ENCODE results near the gene RABGAP1L. TPM values are rescaled to one million over a fixed set of nuclear protein-coding genes. Genes with fewer than 3 reads are reported as not detected.
"Not testable (repeated sequence)": the region's sequence is repeated elsewhere in the genome, so short reads cannot be mapped to it uniquely, and the experiment has no call there.

Gene RABGAP1L
- total RNA-seq, 2 donors from 2014 or later, result 53.4 to 101 TPM

DNA sequence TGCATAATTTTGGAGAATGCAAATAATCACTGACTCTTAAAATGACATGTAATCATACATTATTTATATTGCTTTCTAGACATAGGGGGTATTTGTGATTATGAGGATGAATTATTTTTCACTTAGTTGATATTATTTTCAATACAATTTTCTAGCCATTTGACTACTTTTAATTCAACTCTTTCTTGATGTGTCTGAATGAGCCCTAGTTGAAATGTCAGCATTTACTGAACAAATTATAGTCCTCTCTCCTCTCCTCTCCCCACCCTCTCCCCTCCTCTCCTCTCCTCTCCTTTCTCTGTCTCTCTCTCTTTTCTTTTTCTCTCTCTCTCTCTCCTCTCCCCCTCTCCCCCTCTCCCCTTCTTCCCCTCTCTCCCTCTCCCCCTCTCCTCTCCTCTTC lies 483.1 kb downstream of the RABGAP1L start:
- Mint-ChIP-seq H3K4me3 (no peak overlapping the region), H3K27me3 (no peaks in the 10 kb centered on the region), H3K4me1 (ENCODE audit: low read depth in 2 of 2) (peaks cover 16 to 17% of the 10 kb centered on the region in 2 donors), H3K9me3 (no peaks in the 10 kb centered on the region), H3K36me3 (peaks cover 8% of the 10 kb centered on the region), H3K27ac (no peak overlapping the region)
- DNase-seq (ENCODE audit: low spot score), result no peak
- ATAC-seq, result no peak

DNA sequence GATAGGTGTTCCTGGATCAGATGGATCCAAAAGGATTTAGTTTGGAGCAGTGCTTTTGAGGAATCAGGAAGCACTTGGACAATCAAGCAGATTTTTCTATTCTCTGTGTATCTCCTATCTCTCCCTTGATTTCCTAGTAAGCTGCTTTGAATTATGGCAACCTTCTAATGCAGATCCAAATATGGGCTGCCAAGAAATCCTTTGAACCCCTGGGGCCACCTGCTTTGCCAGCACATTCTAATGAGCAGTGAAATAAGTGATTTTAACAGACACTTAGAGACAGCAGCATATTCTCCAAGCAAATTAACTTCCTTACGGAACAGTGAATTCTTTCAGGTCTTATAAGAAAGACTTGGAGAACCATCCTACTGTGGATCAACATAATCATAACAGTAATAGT lies 483.9 kb downstream of the RABGAP1L start:
- H3K36me3 Mint-ChIP-seq, result no peaks in the 10 kb centered on the region

DNA sequence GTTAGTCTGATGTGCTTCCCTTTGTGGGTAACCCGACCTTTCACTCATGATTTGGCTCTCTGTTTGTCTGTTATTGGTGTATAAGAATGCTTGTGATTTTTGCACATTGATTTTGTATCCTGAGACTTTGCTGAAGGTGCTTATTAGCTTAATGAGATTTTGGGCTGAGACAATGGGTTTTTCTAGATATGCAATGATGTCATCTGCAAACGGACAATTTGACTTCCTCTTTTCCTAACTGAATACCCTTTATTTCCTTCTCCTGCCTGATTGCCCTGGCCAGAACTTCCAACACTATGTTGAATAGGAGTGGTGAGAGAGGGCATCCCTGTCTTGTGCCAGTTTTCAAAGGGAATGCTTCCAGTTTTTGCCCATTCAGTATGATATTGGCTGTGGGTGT lies 490.3 kb downstream of the RABGAP1L start:
- not testable (repeated sequence) for H3K9me3 Mint-ChIP-seq; H3K27me3 Mint-ChIP-seq; H3K4me3 Mint-ChIP-seq; DNase-seq (ENCODE audit: low spot score); H3K36me3 Mint-ChIP-seq; ATAC-seq; H3K27ac Mint-ChIP-seq
- H3K4me1 Mint-ChIP-seq (ENCODE audit: low read depth in 2 of 2), result peaks cover 29 to 30% of the 10 kb centered on the region in 2 donors

More for the DNA sequence above, 483.9 kb downstream of the RABGAP1L start:
- H3K27ac Mint-ChIP-seq, result no peak overlapping the region
- peaks cover 2% of the 10 kb centered on the region for H3K9me3 Mint-ChIP-seq
- H3K4me1 Mint-ChIP-seq (ENCODE audit: low read depth in 2 of 2), result peaks cover 21 to 22% of the 10 kb centered on the region in 2 donors
- DNase-seq (ENCODE audit: low spot score) (no peak), ATAC-seq (no peak)
- H3K4me3 Mint-ChIP-seq, result no peak overlapping the region
- no peaks in the 10 kb centered on the region for H3K27me3 Mint-ChIP-seq

- no peak overlapping the region for H3K27ac Mint-ChIP-seq
- DNase-seq (ENCODE audit: low spot score) (no peak), ATAC-seq (no peak)
- peaks cover 13 to 27% of the 10 kb centered on the region in 2 donors for H3K4me1 Mint-ChIP-seq (ENCODE audit: low read depth in 2 of 2)
- H3K36me3 Mint-ChIP-seq, result peaks cover 5% of the 10 kb centered on the region
- H3K4me3 Mint-ChIP-seq, result no peak overlapping the region
- H3K27me3 Mint-ChIP-seq, result no peaks in the 10 kb centered on the region
- peaks cover 2% of the 10 kb centered on the region for H3K9me3 Mint-ChIP-seq
Observed at GRCh38 chr1:174652569-174653280, 493.4 kb downstream of the RABGAP1L start.

GRCh38 chr1:174654560-174654959 lies 495.2 kb downstream of the RABGAP1L start:
- Mint-ChIP-seq H3K27me3 (no peaks in the 10 kb centered on the region), H3K4me3 (no peak overlapping the region), H3K27ac (no peak overlapping the region), H3K9me3 (no peaks in the 10 kb centered on the region), H3K36me3 (peaks cover 10% of the 10 kb centered on the region), H3K4me1 (ENCODE audit: low read depth in 2 of 2) (peaks cover 5 to 12% of the 10 kb centered on the region in 2 donors)
- ATAC-seq, result no peak
- no peak for DNase-seq (ENCODE audit: low spot score)

DNA sequence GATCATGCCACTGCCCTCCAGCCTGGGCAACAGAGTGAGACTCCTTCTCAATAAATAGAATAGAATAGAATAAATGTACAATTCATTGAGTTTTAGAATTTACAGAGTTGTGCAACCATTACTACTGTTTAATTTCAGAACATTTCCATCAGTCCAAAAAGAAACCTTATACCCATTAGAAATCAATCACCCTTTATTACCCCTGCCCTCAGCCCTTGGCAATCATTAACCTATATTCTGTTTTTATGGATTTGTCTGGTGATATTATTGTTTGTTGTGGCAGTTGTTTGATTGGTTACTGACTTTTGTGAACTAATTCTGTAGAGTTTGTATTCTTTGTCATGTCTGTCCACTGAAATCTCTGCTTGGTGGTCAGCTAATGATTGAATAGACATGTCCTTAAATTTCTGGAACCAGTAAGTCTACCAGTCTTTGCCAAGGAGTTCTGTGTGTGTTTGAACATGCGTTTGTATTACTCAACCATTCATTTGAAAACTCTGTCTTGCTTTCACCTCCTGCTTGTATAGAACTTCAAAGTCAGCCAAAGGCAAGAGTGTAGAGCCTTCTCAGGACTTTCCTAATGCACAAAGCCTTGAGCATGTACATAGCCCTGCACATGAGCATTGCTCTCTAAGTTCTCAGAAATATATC lies 497.2 kb downstream of the RABGAP1L start:
- no peaks in the 10 kb centered on the region for H3K9me3 Mint-ChIP-seq
- no peaks in the 10 kb centered on the region for H3K27me3 Mint-ChIP-seq
- no peak for DNase-seq (ENCODE audit: low spot score)
- no peak overlapping the region for H3K27ac Mint-ChIP-seq
- no peak overlapping the region for H3K4me3 Mint-ChIP-seq
- H3K36me3 Mint-ChIP-seq, result peaks cover 10% of the 10 kb centered on the region
- no peak for ATAC-seq
- H3K4me1 Mint-ChIP-seq (ENCODE audit: low read depth in 2 of 2), result peaks cover 5 to 12% of the 10 kb centered on the region in 2 donors

DNA sequence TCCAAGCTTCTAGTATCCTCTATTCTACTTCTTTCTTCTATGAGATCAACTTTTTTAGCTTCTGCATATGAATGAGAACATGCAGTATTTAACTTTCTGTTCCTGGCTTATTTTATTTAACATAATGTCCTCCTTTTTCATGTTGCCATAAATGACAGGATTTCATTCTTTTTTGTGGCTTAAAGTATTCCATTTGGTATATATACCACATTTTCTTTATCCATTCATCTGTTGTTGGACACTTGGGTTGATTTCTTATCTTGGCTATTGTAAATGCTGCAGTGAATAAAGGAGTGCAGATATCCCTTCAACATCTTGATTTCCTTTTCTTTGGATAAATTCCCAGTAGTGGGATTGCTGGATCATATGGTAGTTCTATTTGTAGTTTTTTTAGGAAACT lies 498.1 kb downstream of the RABGAP1L start:
- ATAC-seq (no peak), DNase-seq (ENCODE audit: low spot score) (no peak)

DNA sequence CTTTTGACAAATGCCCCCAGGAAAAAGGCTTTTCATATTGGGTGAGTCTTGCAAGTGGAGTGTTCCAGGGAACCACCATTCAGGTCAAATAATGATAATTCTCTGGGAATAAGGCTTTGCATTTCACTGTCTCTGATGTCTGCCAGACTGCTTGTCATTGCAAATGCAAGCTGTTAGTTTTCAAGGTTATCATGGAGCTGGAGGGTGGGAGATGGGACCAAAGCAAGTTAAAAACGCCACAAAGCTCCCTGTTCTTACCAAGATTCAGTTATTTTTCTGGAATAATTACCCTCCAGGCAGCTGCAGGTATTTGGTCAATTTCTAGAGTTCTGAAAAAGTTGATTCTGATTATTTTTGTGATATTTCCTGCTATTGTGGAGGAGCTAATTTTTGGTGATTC lies 498.6 kb downstream of the RABGAP1L start:
- no peaks in the 10 kb centered on the region for H3K27me3 Mint-ChIP-seq
- DNase-seq (ENCODE audit: low spot score) (no peak), ATAC-seq (no peak)
- no peak overlapping the region for H3K27ac Mint-ChIP-seq
- peaks cover 5 to 7% of the 10 kb centered on the region in 2 donors for H3K4me1 Mint-ChIP-seq (ENCODE audit: low read depth in 2 of 2)
- peaks cover 10% of the 10 kb centered on the region for H3K36me3 Mint-ChIP-seq
- no peak overlapping the region for H3K4me3 Mint-ChIP-seq
- no peaks in the 10 kb centered on the region for H3K9me3 Mint-ChIP-seq

More for the DNA sequence above, 498.1 kb downstream of the RABGAP1L start:
- no peaks in the 10 kb centered on the region for H3K9me3 Mint-ChIP-seq
- peaks cover 5 to 8% of the 10 kb centered on the region in 2 donors for H3K4me1 Mint-ChIP-seq (ENCODE audit: low read depth in 2 of 2)
- H3K4me3 Mint-ChIP-seq, result no peak overlapping the region
- H3K27ac Mint-ChIP-seq, result no peak overlapping the region
- peaks cover 10% of the 10 kb centered on the region for H3K36me3 Mint-ChIP-seq
- H3K27me3 Mint-ChIP-seq, result no peaks in the 10 kb centered on the region

DNA sequence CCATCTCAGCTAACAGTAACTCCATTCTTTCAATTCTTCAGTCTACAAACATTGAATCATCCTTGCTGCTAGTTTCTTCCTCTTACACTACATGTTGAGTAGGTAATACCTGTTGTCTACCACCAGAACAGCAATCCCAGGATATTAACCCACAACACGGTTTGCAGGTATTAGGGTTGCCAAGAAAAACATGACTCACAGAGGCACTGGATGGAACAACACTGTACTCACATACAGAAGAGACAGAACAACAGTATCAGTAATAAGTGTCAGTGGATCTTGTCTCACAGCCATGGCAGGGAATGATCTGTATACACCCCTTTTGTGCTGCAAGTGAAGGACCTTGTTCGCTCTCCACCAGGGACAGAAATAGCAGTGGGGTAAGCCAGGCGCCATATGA lies 500.5 kb downstream of the RABGAP1L start:
- no peak overlapping the region for H3K27ac Mint-ChIP-seq
- H3K27me3 Mint-ChIP-seq, result no peaks in the 10 kb centered on the region
- ATAC-seq (no peak), DNase-seq (ENCODE audit: low spot score) (no peak)
- peaks cover 0 to 3% of the 10 kb centered on the region in 2 donors for H3K4me1 Mint-ChIP-seq (ENCODE audit: low read depth in 2 of 2)
- H3K9me3 Mint-ChIP-seq, result no peaks in the 10 kb centered on the region
- H3K36me3 Mint-ChIP-seq, result peaks cover 10% of the 10 kb centered on the region
- no peak overlapping the region for H3K4me3 Mint-ChIP-seq

DNA sequence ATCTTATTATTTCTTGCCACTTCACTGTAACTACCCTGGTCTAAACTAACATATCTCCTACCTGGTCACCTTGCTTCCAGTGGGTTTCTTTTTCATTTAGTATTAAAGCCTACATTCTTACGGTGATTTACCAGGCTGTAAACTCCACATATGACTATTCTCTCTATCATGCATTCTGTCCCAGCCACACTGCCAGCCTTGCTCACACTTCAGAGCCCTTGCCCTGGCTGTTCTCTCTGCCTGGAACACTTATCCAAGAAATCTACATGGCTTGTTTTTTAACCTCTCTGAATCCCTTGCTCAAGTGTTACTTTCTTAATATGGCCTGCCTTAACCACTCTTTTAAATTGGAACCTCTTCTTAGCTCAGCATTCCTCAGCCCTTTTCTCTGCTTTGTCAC lies 501.2 kb downstream of the RABGAP1L start:
- H3K9me3 Mint-ChIP-seq, result no peaks in the 10 kb centered on the region
- DNase-seq (ENCODE audit: low spot score) (no peak), ATAC-seq (no peak)
- peaks cover 0 to 3% of the 10 kb centered on the region in 2 donors for H3K4me1 Mint-ChIP-seq (ENCODE audit: low read depth in 2 of 2)
- no peak overlapping the region for H3K4me3 Mint-ChIP-seq
- H3K36me3 Mint-ChIP-seq, result peaks cover 10% of the 10 kb centered on the region
- no peaks in the 10 kb centered on the region for H3K27me3 Mint-ChIP-seq
- no peak overlapping the region for H3K27ac Mint-ChIP-seq

DNA sequence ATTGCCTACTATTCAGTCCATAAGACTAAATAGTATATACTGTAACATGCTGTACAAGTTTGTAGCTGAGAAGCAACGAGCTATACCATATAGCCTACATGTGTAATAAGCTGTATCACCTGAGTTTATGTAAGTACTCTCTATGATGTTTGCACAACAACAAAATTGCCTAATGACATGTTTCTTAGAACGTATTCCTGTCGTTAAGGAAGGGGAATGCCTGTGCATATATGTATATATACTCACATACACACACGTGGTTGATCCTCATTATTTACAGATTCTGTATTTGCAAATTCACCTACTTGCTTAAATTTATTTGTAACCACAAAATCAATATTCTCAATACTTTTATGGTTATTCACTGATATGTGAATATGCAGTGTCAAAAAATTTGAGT lies 504.0 kb downstream of the RABGAP1L start:
- Mint-ChIP-seq H3K9me3 (no peaks in the 10 kb centered on the region), H3K27ac (no peak overlapping the region), H3K4me1 (ENCODE audit: low read depth in 2 of 2) (peaks cover 0 to 5% of the 10 kb centered on the region in 2 donors), H3K36me3 (peaks cover 3% of the 10 kb centered on the region), H3K4me3 (no peak overlapping the region), H3K27me3 (no peaks in the 10 kb centered on the region)
- DNase-seq (ENCODE audit: low spot score) (no peak), ATAC-seq (no peak)

GRCh38 chr1:174666248-174666647 lies 506.9 kb downstream of the RABGAP1L start:
- peaks cover 9% of the 10 kb centered on the region for H3K9me3 Mint-ChIP-seq
- peaks cover 0 to 5% of the 10 kb centered on the region in 2 donors for H3K4me1 Mint-ChIP-seq (ENCODE audit: low read depth in 2 of 2)
- no peaks in the 10 kb centered on the region for H3K27me3 Mint-ChIP-seq
- DNase-seq (ENCODE audit: low spot score), result no peak
- H3K4me3 Mint-ChIP-seq, result no peak overlapping the region
- H3K27ac Mint-ChIP-seq, result no peak overlapping the region
- H3K36me3 Mint-ChIP-seq, result peaks cover 16% of the 10 kb centered on the region
- no peak for ATAC-seq

GRCh38 chr1:174671826-174672225 lies 512.5 kb downstream of the RABGAP1L start:
- Mint-ChIP-seq H3K9me3 (peaks cover 9% of the 10 kb centered on the region), H3K4me3 (no peak overlapping the region), H3K27me3 (no peaks in the 10 kb centered on the region), H3K4me1 (ENCODE audit: low read depth in 2 of 2) (peaks cover 0 to 14% of the 10 kb centered on the region in 2 donors), H3K36me3 (peaks cover 16% of the 10 kb centered on the region), H3K27ac (no peak overlapping the region)
- ATAC-seq, result no peak
- DNase-seq (ENCODE audit: low spot score), result no peak

- no peaks in the 10 kb centered on the region for H3K36me3 Mint-ChIP-seq
Observed at GRCh38 chr1:174676856-174677255, 517.5 kb downstream of the RABGAP1L start.

More at GRCh38 chr1:174676856-174677255, 517.5 kb downstream of the RABGAP1L start:
- Mint-ChIP-seq H3K27me3 (no peaks in the 10 kb centered on the region), H3K27ac (no peak overlapping the region), H3K4me3 (no peak overlapping the region), H3K9me3 (no peaks in the 10 kb centered on the region), H3K4me1 (ENCODE audit: low read depth in 2 of 2) (peaks cover 0 to 8% of the 10 kb centered on the region in 2 donors)
- ATAC-seq, result no peak
- DNase-seq (ENCODE audit: low spot score), result no peak

Measured in natural killer cell treated with Interleukin-12 subunit alpha and Interleukin-12 subunit beta and Interleukin-15 and Interleukin-18, amount 100 ng/mL, for 72 hours (primary cell).